ENCODE measurements around the gene ZC3H12C.
"Not testable (repeated sequence)": the region's sequence is repeated elsewhere in the genome, so short reads cannot be mapped to it uniquely, and the experiment has no call there.

Gene ZC3H12C

DNA sequence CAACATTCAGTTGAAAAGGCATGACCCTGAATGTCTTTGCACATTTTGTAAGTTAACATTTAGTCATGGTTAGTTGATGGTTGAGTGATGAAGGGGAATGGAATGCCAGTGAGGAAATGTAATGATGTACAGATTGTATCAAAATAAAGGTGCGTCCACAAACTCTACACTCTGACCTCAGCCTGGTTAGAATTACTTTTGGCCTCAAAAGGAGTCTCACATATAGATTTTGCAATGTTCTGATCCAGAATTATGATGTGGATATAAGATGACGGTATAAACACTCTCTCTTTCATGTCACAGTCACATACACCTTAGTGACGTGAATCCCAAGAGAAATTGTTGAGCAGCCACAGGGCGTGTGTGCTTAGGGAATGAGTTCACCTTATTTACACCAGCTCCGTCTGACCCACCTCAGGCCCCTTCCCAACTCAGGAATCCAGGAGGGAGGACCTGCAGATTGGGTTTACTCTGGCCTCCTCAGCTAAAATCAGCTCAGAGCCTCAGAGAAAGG lies 103.1 kb downstream of the ZC3H12C start:
- H3K4me3 ChIP-seq (ENCODE audit: insufficient read length, low read depth), result no peak overlapping the region
- no peak for TF ChIP-seq SUZ12 (IDR thresholded peaks at IDR 0.05; ENCODE audit: extremely low read depth, insufficient read depth, insufficient read length)
- no peak for TF ChIP-seq YY1 (IDR thresholded peaks at IDR 0.05; ENCODE audit: insufficient read depth, insufficient read length)
- TF ChIP-seq ZNF274 (IDR thresholded peaks at IDR 0.05; ENCODE audit: low read depth, low read length), result no peak
- no peaks in the 10 kb centered on the region for H3K4me1 ChIP-seq (ENCODE audit: insufficient read depth, insufficient read length)
- no peak overlapping the region for H3K9ac ChIP-seq (ENCODE audit: insufficient read length, low read depth)
- H3K27me3 ChIP-seq (ENCODE audit: insufficient read depth, insufficient read length), result no peaks in the 10 kb centered on the region
- H3K36me3 ChIP-seq (ENCODE audit: insufficient read depth, insufficient read length, low read length), result no peaks in the 10 kb centered on the region
- no peak for DNase-seq (ENCODE audit: low read depth, low spot score)
- no peaks in the 10 kb centered on the region for H3K9me3 ChIP-seq (ENCODE audit: insufficient read depth, low read length)

DNA sequence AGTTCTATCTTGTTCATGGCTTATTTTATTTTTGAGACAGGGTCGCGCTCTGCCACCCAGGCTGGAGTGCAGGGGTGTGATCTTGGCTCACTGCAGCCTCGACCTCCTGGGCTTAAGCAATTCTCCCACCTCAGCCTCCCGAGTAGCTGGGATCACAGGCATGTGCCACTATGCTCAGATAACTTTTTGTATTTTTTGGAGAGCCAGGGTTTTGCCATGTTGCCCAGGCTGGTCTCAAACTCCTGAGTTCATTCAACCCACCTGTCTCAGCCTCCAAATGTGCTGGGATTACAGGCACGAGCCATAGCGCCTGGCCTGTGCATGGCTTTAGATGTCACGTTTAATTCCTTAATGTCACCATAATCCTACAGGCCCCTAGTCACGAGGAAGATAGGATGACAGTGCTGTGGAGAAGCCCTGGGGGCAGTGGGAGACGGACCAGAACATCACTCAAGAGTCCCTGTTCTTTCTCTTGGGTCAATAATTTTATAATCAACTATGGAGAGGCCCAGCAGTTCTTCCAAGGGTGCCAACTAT lies 103.8 kb downstream of the ZC3H12C start:
- Histone ChIP-seq H3K27me3 (ENCODE audit: insufficient read depth, insufficient read length) (no peaks in the 10 kb centered on the region), H3K9me3 (ENCODE audit: insufficient read depth, low read length) (no peaks in the 10 kb centered on the region), H3K4me1 (ENCODE audit: insufficient read depth, insufficient read length) (no peaks in the 10 kb centered on the region), H3K36me3 (ENCODE audit: insufficient read depth, insufficient read length, low read length) (no peaks in the 10 kb centered on the region), H3K4me3 (ENCODE audit: insufficient read length, low read depth) (no peak overlapping the region), H3K9ac (ENCODE audit: insufficient read length, low read depth) (no peak overlapping the region)
- TF ChIP-seq ZNF274 (IDR thresholded peaks at IDR 0.05; ENCODE audit: low read depth, low read length) (no peak), YY1 (IDR thresholded peaks at IDR 0.05; ENCODE audit: insufficient read depth, insufficient read length) (no peak), SUZ12 (IDR thresholded peaks at IDR 0.05; ENCODE audit: extremely low read depth, insufficient read depth, insufficient read length) (no peak)
- DNase-seq (ENCODE audit: low read depth, low spot score), result no peak

DNA sequence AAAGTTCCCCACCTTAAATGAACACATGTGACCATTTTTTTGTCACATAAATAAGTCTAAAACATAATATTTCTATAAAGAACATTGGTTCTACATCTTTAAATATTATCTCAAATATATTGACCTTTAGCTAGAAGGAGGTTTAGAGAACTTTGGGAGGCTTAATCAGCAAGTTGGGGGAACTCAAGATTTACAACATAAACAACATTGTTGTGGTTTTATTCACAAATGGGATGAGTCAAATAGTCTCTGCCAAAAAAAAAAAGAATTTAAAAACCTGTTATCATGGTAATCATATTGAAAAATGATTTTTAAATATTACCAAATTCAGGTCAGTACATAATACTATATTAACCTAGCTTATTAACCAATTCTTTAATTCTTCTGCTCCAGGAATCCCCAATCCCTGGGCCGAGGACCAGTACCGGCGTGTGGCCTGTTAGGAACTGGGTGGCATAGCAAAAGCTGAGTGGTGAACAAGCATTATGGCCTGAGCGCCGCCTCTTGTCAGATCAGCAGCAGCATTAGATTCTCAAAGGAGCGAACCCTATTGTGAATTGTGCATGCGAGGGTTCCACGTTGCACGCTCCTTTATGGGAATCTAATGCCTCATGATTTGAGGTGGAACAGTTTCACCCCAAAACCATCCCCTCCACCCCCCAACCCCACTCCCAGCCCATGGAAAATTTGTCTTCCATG lies 105.0 kb downstream of the ZC3H12C start:
- no peaks in the 10 kb centered on the region for H3K27me3 ChIP-seq (ENCODE audit: insufficient read depth, insufficient read length)
- no peak for DNase-seq (ENCODE audit: low read depth, low spot score)
- TF ChIP-seq YY1 (IDR thresholded peaks at IDR 0.05; ENCODE audit: insufficient read depth, insufficient read length) (no peak), ZNF274 (IDR thresholded peaks at IDR 0.05; ENCODE audit: low read depth, low read length) (no peak), SUZ12 (IDR thresholded peaks at IDR 0.05; ENCODE audit: extremely low read depth, insufficient read depth, insufficient read length) (no peak)
- H3K9me3 ChIP-seq (ENCODE audit: insufficient read depth, low read length), result no peaks in the 10 kb centered on the region
- H3K36me3 ChIP-seq (ENCODE audit: insufficient read depth, insufficient read length, low read length), result no peaks in the 10 kb centered on the region
- H3K4me3 ChIP-seq (ENCODE audit: insufficient read length, low read depth), result no peak overlapping the region
- no peaks in the 10 kb centered on the region for H3K4me1 ChIP-seq (ENCODE audit: insufficient read depth, insufficient read length)
- no peak overlapping the region for H3K9ac ChIP-seq (ENCODE audit: insufficient read length, low read depth)

DNA sequence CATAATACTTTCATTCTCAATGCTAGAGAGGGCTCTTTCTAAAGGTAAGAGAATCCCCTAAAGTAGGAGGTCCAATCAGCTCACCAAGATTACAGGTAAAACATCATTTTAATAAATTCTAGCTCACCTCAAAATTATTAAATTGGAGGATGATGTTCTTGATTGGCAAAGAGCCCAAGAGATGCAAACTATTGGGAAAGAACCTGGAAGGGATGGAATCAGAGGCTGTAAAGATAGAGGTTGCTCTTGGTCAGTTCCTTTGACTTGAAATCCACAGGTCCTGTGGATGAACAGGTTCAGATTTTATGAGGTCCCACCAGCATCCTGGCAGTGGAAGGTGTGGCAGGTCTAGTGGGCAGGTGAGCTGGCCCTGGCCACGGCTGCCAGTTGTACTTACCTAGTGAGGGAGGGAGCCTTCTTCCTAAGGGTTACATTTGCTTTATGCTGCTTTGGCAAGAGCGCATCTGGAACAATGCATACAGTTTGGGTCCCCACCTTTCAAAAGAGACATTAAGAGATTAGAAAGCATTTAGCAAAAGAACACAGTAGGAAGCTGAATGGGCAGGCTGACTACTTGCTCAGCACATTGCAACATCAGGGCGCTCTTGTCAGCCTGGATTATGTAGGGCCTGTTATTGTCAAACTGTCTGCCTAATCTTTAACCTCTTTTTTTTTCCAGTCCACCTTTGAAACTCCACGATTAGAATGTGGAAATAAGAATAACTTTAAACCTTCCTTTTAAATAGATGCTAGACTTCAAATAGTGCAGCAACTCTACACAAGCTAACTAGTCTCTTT lies 106.2 kb downstream of the ZC3H12C start:
- no peak overlapping the region for H3K9ac ChIP-seq (ENCODE audit: insufficient read length, low read depth)
- H3K27me3 ChIP-seq (ENCODE audit: insufficient read depth, insufficient read length), result no peaks in the 10 kb centered on the region
- no peaks in the 10 kb centered on the region for H3K9me3 ChIP-seq (ENCODE audit: insufficient read depth, low read length)
- H3K4me3 ChIP-seq (ENCODE audit: insufficient read length, low read depth), result no peak overlapping the region
- no peaks in the 10 kb centered on the region for H3K4me1 ChIP-seq (ENCODE audit: insufficient read depth, insufficient read length)
- TF ChIP-seq ZNF274 (IDR thresholded peaks at IDR 0.05; ENCODE audit: low read depth, low read length) (no peak), YY1 (IDR thresholded peaks at IDR 0.05; ENCODE audit: insufficient read depth, insufficient read length) (no peak), SUZ12 (IDR thresholded peaks at IDR 0.05; ENCODE audit: extremely low read depth, insufficient read depth, insufficient read length) (no peak)
- no peak for DNase-seq (ENCODE audit: low read depth, low spot score)
- H3K36me3 ChIP-seq (ENCODE audit: insufficient read depth, insufficient read length, low read length), result no peaks in the 10 kb centered on the region

DNA sequence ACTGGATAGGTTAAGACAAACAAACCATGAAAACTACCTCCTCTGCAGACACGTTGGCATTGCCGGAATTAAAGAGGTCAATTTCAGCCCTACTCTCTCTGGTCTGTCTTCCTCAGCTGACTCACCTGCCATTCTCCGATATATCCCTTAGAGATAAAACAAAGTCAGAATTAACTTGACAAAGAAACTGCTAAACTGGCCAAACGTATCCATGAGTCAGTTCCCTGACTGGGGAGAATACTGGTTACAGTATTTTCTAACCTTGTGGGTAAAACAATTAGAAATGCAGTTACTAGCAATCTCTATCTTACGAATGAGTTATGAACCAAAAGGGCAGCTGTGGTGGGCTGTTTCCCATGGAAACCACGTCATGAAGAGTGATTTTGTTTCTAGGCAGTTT lies 107.0 kb downstream of the ZC3H12C start:
- Histone ChIP-seq H3K27me3 (ENCODE audit: insufficient read depth, insufficient read length) (no peaks in the 10 kb centered on the region), H3K9ac (ENCODE audit: insufficient read length, low read depth) (no peak overlapping the region), H3K4me1 (ENCODE audit: insufficient read depth, insufficient read length) (no peaks in the 10 kb centered on the region)

DNA sequence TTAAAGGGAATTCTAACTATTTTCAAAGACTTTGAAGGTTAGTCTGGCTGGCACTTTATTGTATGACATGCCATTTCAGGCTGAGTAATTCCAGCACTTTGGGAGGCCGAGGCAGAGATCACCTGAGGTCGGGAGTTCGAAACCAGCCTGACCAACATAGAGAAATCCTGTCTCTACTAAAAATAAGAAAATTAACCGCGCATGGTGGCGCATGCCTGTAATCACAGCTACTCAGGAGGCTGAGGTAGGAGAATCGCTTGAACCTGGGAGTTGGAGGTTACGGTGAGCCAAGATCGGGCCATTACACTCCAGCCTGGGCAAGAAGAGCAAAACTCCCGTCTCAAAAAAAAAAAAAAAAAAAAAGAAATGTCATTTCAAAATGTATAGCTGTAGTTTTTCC lies 107.6 kb downstream of the ZC3H12C start:
- no peaks in the 10 kb centered on the region for H3K4me1 ChIP-seq (ENCODE audit: insufficient read depth, insufficient read length)
- no peak overlapping the region for H3K9ac ChIP-seq (ENCODE audit: insufficient read length, low read depth)
- no peaks in the 10 kb centered on the region for H3K36me3 ChIP-seq (ENCODE audit: insufficient read depth, insufficient read length, low read length)
- H3K4me3 ChIP-seq (ENCODE audit: insufficient read length, low read depth), result no peak overlapping the region
- H3K27me3 ChIP-seq (ENCODE audit: insufficient read depth, insufficient read length), result no peaks in the 10 kb centered on the region
- TF ChIP-seq SUZ12 (IDR thresholded peaks at IDR 0.05; ENCODE audit: extremely low read depth, insufficient read depth, insufficient read length) (no peak), YY1 (IDR thresholded peaks at IDR 0.05; ENCODE audit: insufficient read depth, insufficient read length) (no peak), ZNF274 (IDR thresholded peaks at IDR 0.05; ENCODE audit: low read depth, low read length) (no peak)
- H3K9me3 ChIP-seq (ENCODE audit: insufficient read depth, low read length), result no peaks in the 10 kb centered on the region
- no peak for DNase-seq (ENCODE audit: low read depth, low spot score)

More for the DNA sequence above, 107.0 kb downstream of the ZC3H12C start:
- DNase-seq (ENCODE audit: low read depth, low spot score), result no peak
- no peaks in the 10 kb centered on the region for H3K36me3 ChIP-seq (ENCODE audit: insufficient read depth, insufficient read length, low read length)
- no peaks in the 10 kb centered on the region for H3K9me3 ChIP-seq (ENCODE audit: insufficient read depth, low read length)
- TF ChIP-seq ZNF274 (IDR thresholded peaks at IDR 0.05; ENCODE audit: low read depth, low read length) (no peak), SUZ12 (IDR thresholded peaks at IDR 0.05; ENCODE audit: extremely low read depth, insufficient read depth, insufficient read length) (no peak), YY1 (IDR thresholded peaks at IDR 0.05; ENCODE audit: insufficient read depth, insufficient read length) (no peak)
- no peak overlapping the region for H3K4me3 ChIP-seq (ENCODE audit: insufficient read length, low read depth)

DNA sequence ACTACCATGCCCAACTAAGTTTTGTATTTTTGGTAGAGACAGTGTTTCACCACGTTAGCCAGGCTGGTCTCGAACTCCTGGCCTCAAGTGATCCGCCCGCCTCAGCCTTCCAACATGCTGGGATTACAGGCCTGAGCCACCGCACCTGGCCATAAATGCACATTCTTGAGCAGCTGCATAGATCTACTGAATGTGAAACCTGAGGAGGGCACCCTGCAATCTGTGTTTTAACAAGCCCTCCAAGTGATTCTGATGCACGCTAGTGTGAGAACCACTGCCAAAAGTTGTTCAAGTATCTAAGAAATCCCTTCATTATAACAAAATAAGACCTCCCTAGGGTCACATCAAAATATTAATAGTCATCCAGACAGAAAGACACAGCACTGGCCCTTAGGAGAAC lies 113.9 kb downstream of the ZC3H12C start:
- Histone ChIP-seq H3K27me3 (ENCODE audit: insufficient read depth, insufficient read length) (no peaks in the 10 kb centered on the region), H3K9me3 (ENCODE audit: insufficient read depth, low read length) (no peaks in the 10 kb centered on the region), H3K4me1 (ENCODE audit: insufficient read depth, insufficient read length) (no peaks in the 10 kb centered on the region), H3K9ac (ENCODE audit: insufficient read length, low read depth) (no peak overlapping the region), H3K36me3 (ENCODE audit: insufficient read depth, insufficient read length, low read length) (no peaks in the 10 kb centered on the region), H3K4me3 (ENCODE audit: insufficient read length, low read depth) (no peak overlapping the region)
- DNase-seq (ENCODE audit: low read depth, low spot score), result no peak
- TF ChIP-seq ZNF274 (IDR thresholded peaks at IDR 0.05; ENCODE audit: low read depth, low read length) (no peak), SUZ12 (IDR thresholded peaks at IDR 0.05; ENCODE audit: extremely low read depth, insufficient read depth, insufficient read length) (no peak), YY1 (IDR thresholded peaks at IDR 0.05; ENCODE audit: insufficient read depth, insufficient read length) (no peak)

DNA sequence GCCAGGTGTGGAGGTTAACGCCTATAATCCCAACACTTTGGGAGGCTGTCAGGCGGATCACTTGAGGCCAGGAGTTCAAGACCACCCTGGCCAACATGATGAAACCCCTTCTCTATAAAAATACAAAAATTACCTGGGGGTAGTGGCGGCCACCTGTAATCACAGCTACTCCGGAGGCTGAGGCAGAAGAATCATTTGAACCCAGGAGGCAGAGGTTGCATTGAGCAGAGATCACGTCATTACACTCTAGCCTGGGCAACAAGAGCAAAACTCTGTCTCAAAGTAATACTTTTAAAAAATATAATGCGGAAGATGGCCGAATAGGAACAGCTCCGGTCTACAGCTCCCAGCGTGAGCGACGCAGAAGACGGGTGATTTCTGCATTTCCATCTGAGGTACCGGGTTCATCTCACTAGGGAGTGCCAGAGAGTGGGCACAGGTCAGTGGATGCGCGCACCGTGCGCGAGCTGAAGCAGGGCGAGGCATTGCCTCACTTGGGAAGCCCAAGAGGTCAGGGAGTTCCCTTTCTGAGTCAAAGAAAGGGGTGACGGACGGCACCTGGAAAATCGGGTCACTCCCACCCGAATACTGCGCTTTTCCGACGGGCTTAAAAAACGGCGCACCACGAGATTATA lies 115.6 kb downstream of the ZC3H12C start:
- not testable (repeated sequence) for H3K4me3 ChIP-seq (ENCODE audit: insufficient read length, low read depth); DNase-seq (ENCODE audit: low read depth, low spot score); H3K36me3 ChIP-seq (ENCODE audit: insufficient read depth, insufficient read length, low read length); H3K9ac ChIP-seq (ENCODE audit: insufficient read length, low read depth); H3K9me3 ChIP-seq (ENCODE audit: insufficient read depth, low read length); H3K27me3 ChIP-seq (ENCODE audit: insufficient read depth, insufficient read length); H3K4me1 ChIP-seq (ENCODE audit: insufficient read depth, insufficient read length)

DNA sequence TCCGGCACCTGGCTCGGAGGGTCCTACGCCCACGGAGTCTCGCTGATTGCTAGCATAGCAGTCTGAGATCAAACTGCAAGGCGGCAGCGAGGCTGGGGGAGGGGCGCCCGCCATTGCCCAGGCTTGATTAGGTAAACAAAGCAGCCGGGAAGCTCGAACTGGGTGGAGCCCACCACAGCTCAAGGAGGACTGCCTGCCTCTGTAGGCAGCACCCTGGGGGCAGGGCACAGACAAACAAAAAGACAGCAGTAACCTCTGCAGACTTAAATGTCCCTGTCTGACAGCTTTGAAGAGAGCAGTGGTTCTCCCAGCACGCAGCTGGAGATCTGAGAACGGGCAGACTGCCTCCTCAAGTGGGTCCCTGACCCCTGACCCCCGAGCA lies 116.1 kb downstream of the ZC3H12C start:
- not testable (repeated sequence) for H3K9me3 ChIP-seq (ENCODE audit: insufficient read depth, low read length); H3K27me3 ChIP-seq (ENCODE audit: insufficient read depth, insufficient read length); H3K9ac ChIP-seq (ENCODE audit: insufficient read length, low read depth); H3K4me3 ChIP-seq (ENCODE audit: insufficient read length, low read depth); H3K36me3 ChIP-seq (ENCODE audit: insufficient read depth, insufficient read length, low read length); H3K4me1 ChIP-seq (ENCODE audit: insufficient read depth, insufficient read length); DNase-seq (ENCODE audit: low read depth, low spot score)

Data from NT2/D1 (cell line).